Measurements from ENCODE around the gene NUCB1. TPM values are rescaled to one million over a fixed set of nuclear protein-coding genes. Genes with fewer than 3 reads are reported as not detected.

Gene NUCB1
- total RNA-seq, 1 experiment from 2014 or later = 125 TPM

DNA sequence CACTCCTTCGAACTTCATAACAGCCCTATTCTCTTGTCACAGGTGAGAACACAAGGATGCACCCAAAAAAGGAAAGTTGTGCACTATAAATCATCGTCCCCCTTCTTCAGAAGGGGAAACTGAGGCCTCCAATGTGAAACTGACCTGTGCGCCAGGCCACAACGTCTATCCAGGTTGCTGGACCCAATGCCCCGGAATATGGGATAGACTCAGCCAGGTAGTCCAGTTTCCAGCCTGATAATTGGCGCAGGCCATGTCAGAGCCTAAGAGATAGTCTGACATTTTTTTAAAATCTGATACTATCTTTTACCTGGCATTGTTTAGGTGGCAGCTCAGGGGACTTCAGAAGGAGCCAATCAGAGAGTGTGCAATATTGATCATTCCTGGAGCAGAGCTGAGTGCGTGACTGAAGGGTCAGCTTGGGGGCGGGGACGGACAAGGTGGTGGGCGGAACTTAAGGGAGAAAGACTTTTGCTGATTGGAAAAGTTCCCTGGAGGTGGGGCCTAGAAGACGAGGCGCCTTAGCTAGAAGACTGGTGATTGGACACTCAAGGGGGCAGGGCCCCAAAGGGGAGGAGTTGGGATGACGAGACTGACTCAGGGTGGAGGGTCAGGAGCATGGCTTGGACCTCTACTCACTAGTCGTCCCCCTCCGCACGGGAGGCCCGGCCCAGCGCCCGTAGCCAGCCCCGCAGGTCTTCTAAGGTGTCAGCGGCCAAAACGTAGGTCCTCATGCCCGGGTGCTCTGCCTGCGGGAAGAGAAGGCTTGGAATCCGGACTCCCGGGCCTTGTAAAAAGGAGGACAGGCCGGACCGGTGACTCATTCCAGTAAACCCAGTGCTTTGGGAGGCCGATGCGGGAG, 40.2 kb upstream of the NUCB1 start:
- H3K27ac Mint-ChIP-seq = peak overlapping the region in 2 of 3 experiments; percentile 4 to 49; a peak in 1 of 7 replicates
- H4K8ac ChIP-seq (replicated peaks; ENCODE audit: insufficient read length, low read depth, low read length) = no peak overlapping the region
- no peak overlapping the region for H3K27ac ChIP-seq (ENCODE audit: insufficient read length, low read depth, low read length)
- H2BK12ac ChIP-seq (ENCODE audit: insufficient read length, low read depth, low read length) = no peak overlapping the region
- peak overlapping the region in 1 of 2 experiments; percentile 22; a peak in 1 of 5 replicates for H3K4me3 Mint-ChIP-seq
- no peaks in the 10 kb centered on the region for H3K79me2 ChIP-seq (ENCODE audit: insufficient read depth, low read length)
- H3K36me3 Mint-ChIP-seq (ENCODE audit: insufficient read depth in 1 of 3, low read depth in 3 of 3) = peaks cover 0 to 43% (median 9%) of the 10 kb centered on the region in 3 experiments; a peak in 6 of 7 replicates
- H3K18ac ChIP-seq (ENCODE audit: insufficient read length, low read depth, low read length) = no peak overlapping the region
- no peak overlapping the region for H2BK20ac ChIP-seq (ENCODE audit: low read depth, low read length, poor library complexity, severe bottlenecking)
- no peak overlapping the region for H2AK5ac ChIP-seq (ENCODE audit: insufficient read length, low read length)
- peak; percentile 95 for DNase-seq
- no peaks in the 10 kb centered on the region for H3K9me3 Mint-ChIP-seq
- no peak overlapping the region for H3K4ac ChIP-seq (ENCODE audit: low read depth, low read length)
- H2BK15ac ChIP-seq (ENCODE audit: low read depth, low read length) = no peak overlapping the region
- no peak overlapping the region for H3K23ac ChIP-seq (ENCODE audit: insufficient read length, low read depth, low read length)
- H3K9me3 ChIP-seq (ENCODE audit: control insufficient read depth, low read depth, low read length) = no peaks in the 10 kb centered on the region
- TF ChIP-seq, protein P1, sequence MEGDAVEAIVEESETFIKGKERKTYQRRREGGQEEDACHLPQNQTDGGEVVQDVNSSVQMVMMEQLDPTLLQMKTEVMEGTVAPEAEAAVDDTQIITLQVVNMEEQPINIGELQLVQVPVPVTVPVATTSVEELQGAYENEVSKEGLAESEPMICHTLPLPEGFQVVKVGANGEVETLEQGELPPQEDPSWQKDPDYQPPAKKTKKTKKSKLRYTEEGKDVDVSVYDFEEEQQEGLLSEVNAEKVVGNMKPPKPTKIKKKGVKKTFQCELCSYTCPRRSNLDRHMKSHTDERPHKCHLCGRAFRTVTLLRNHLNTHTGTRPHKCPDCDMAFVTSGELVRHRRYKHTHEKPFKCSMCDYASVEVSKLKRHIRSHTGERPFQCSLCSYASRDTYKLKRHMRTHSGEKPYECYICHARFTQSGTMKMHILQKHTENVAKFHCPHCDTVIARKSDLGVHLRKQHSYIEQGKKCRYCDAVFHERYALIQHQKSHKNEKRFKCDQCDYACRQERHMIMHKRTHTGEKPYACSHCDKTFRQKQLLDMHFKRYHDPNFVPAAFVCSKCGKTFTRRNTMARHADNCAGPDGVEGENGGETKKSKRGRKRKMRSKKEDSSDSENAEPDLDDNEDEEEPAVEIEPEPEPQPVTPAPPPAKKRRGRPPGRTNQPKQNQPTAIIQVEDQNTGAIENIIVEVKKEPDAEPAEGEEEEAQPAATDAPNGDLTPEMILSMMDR (conservative IDR thresholded peaks at IDR 0.05) = no peak
- no peak overlapping the region for H4K91ac ChIP-seq (ENCODE audit: insufficient read length, low read depth, low read length)
- H3K4me1 Mint-ChIP-seq = peaks cover 3 to 10% of the 10 kb centered on the region in 2 experiments
- H3K56ac ChIP-seq (ENCODE audit: insufficient read length, low read depth, low read length) = no peak overlapping the region
- H4K5ac ChIP-seq (ENCODE audit: insufficient read length, low read depth, low read length) = no peak overlapping the region
- H3K4me1 ChIP-seq (ENCODE audit: insufficient read depth, low read length) = no peaks in the 10 kb centered on the region; the same call in 1 of the 2 replicates
- WGBS (ENCODE audit: extremely low coverage, insufficient read length, low lambda C conversion rate) = no CpG with 5 or more reads among the region's 30 CpGs
- no peaks in the 10 kb centered on the region for H4K20me1 ChIP-seq (ENCODE audit: control insufficient read depth, insufficient read depth, insufficient read length)
- no peaks in the 10 kb centered on the region for H3K27me3 Mint-ChIP-seq (ENCODE audit: low read depth)
- no peak overlapping the region for H3K14ac ChIP-seq (ENCODE audit: insufficient read depth, low read length)
- H3K27me3 ChIP-seq (ENCODE audit: insufficient read depth, low read length) = no peaks in the 10 kb centered on the region
- H3T11ph ChIP-seq (ENCODE audit: low read length) = no peak overlapping the region
- no peak overlapping the region for H3K4me2 ChIP-seq (ENCODE audit: insufficient read depth, insufficient read length, low read length)
- H3K79me1 ChIP-seq (ENCODE audit: insufficient read depth, low read depth, low read length, poor library complexity, severe bottlenecking) = no peaks in the 10 kb centered on the region
- H2BK5ac ChIP-seq (ENCODE audit: insufficient read length, low read length) = no peak overlapping the region
- H2BK120ac ChIP-seq (ENCODE audit: low read depth, low read length, poor library complexity, severe bottlenecking) = no peak overlapping the region
- no peak overlapping the region for H3K9ac ChIP-seq (ENCODE audit: extremely low read depth, insufficient read length, low read length)
- no peak overlapping the region for H2AFZ ChIP-seq (ENCODE audit: low read length)
- H3K23me2 ChIP-seq (ENCODE audit: insufficient read length, low read depth, low read length, poor library complexity, severe bottlenecking) = no peaks in the 10 kb centered on the region

Data from H9 (cell line).